GM12865 (cell line): ENCODE measurements around the gene CDC16.

Experiments
- DNase-seq: peaks from one replicate; pipeline ENCODE4 v3.0.0; 2010; ENCODE audit warnings: low read depth
- H3K4me3 ChIP-seq: 2 replicates; pipeline ENCODE4 v1.5.1; 2011; ENCODE audit warnings: mild to moderate bottlenecking, low read depth, low read length, control low read depth
- CTCF ChIP-seq: IDR thresholded peaks from 2 replicates; pipeline ENCODE4 v1.5.1; 2011; ENCODE audit warnings: low read length, control low read depth, low read depth, inconsistent platforms; ENCODE audit not compliant: insufficient read depth; ENCODE audit errors: missing control alignments

CDC16 gene

GRCh38 chr13:114282041-114282670 lies 47.5 kb downstream of the CDC16 start:
- peak; percentile 84 for DNase-seq
- H3K4me3 ChIP-seq, result peak overlapping the region; percentile 88
- no peak for TF ChIP-seq CTCF

GRCh38 chr13:114283576-114283975 lies 48.9 kb downstream of the CDC16 start:
- TF ChIP-seq CTCF, result no peak
- no peak overlapping the region for H3K4me3 ChIP-seq
- DNase-seq, result no peak

DNA sequence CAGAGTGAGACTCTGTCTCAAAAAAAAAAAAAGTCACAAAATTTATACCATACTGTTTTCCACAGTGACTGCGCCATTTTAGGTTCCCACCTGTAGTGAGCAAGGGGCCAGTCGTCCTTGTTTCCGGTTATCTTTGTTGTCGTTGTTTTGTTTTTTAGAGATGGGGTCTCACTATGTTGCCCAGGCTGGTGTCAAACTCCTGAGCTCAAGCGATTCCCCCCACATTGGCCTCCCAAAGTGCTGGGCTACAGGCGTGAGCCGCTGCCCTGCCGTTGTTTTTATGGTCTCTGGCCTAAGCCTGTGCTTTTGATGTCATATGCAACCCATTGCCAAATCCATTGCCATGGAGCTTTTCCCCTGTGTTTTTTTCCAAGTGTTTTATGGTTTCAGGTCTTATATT lies 50.0 kb downstream of the CDC16 start:
- no peak for DNase-seq
- no peak for TF ChIP-seq CTCF
- H3K4me3 ChIP-seq, result no peak overlapping the region

GRCh38 chr13:114285166-114285808 lies 50.6 kb downstream of the CDC16 start:
- DNase-seq, result no peak
- no peak overlapping the region for H3K4me3 ChIP-seq
- TF ChIP-seq CTCF, result no peak

DNA sequence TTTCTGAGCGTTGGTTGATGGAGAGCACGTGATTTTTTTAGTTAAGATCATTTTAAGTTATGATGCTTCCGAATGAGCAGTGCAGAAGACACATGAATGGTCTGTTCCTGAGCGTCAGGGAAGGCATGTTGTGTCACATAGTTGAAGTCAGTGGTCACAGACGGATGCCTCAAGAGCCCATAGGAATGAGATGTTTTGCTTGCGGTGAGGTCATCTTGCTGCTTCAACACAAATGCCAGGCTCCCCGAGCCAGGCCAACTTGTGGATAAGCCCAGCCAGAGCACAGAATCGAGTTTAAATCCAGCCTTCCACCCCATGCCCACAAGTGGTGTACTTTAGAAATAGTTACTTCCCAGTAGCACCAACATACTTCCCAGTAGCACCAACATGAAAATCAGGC lies 52.1 kb downstream of the CDC16 start:
- no peak for TF ChIP-seq CTCF

GRCh38 chr13:114288157-114288591 lies 53.5 kb downstream of the CDC16 start:
- H3K4me3 ChIP-seq, result no peak overlapping the region
- DNase-seq, result no peak
- no peak for TF ChIP-seq CTCF

More for the DNA sequence above, 52.1 kb downstream of the CDC16 start:
- DNase-seq, result no peak
- H3K4me3 ChIP-seq, result no peak overlapping the region
